AG08396 (cell line): ENCODE results near the gene HSPB6.
"Not testable (repeated sequence)": the region's sequence is repeated elsewhere in the genome, so short reads cannot be mapped to it uniquely, and the experiment has no call there.

Experiments
- DNase-seq: peaks from one replicate; pipeline ENCODE4 v3.0.0; 2012; ENCODE audit warnings: low spot score, mixed read lengths

The HSPB6 gene

GRCh38 chr19:35786299-35787160 lies 29.7 kb upstream of the HSPB6 start:
- no peak for DNase-seq

- no peak for DNase-seq
Measured at GRCh38 chr19:35785339-35785627, 28.5 kb upstream of the HSPB6 start.

- no peak for DNase-seq
Measured at GRCh38 chr19:35784503-35785338, 27.9 kb upstream of the HSPB6 start.

- no peak for DNase-seq
Measured at GRCh38 chr19:35783469-35784434, 26.9 kb upstream of the HSPB6 start.

GRCh38 chr19:35782589-35782988 lies 25.8 kb upstream of the HSPB6 start:
- no peak for DNase-seq

- DNase-seq: no peak
Measured at GRCh38 chr19:35781650-35782049, 24.8 kb upstream of the HSPB6 start.

GRCh38 chr19:35780717-35781116 lies 23.9 kb upstream of the HSPB6 start:
- DNase-seq: no peak

GRCh38 chr19:35780058-35780457 lies 23.2 kb upstream of the HSPB6 start:
- DNase-seq: no peak

GRCh38 chr19:35779033-35779432 lies 22.2 kb upstream of the HSPB6 start:
- DNase-seq: no peak

GRCh38 chr19:35777961-35778360 lies 21.1 kb upstream of the HSPB6 start:
- DNase-seq: no peak

- no peak for DNase-seq
Measured at GRCh38 chr19:35777086-35777841, 20.4 kb upstream of the HSPB6 start.

GRCh38 chr19:35776102-35776788 lies 19.4 kb upstream of the HSPB6 start:
- no peak for DNase-seq

- DNase-seq: peak; percentile 99
Measured at GRCh38 chr19:35775298-35776101, 18.7 kb upstream of the HSPB6 start, which contains the start of gene ARHGAP33. TSS of gene ARHGAP33 (plus strand) at chr19:35775564. CDS start at chr19:35775659, 95 bp downstream.

- DNase-seq: no peak
Measured at GRCh38 chr19:35775046-35775297, 18.1 kb upstream of the HSPB6 start.

GRCh38 chr19:35774274-35775045 lies 17.6 kb upstream of the HSPB6 start:
- DNase-seq: no peak

GRCh38 chr19:35773020-35773806 lies 16.4 kb upstream of the HSPB6 start:
- DNase-seq: no peak

GRCh38 chr19:35772362-35772761 lies 15.5 kb upstream of the HSPB6 start:
- not testable (repeated sequence) for DNase-seq

GRCh38 chr19:35768082-35768421 lies 11.2 kb upstream of the HSPB6 start:
- DNase-seq: peak; percentile 7
